Panc1 (cell line): ENCODE measurements around the gene SHC3. TPM values are rescaled to one million over a fixed set of nuclear protein-coding genes. Genes with fewer than 3 reads are reported as not detected.

Experiments
- ATAC-seq: fragments of 200-7000 bp; cut with Tn5 transposase; 2 replicates; pipeline ENCODE4 v1.9.1; 2020; ENCODE audit warnings: mild to moderate bottlenecking, moderate library complexity
- BruUV-seq: library from RNA; stranded (reverse); fragments of 400-500 nt; replicated peaks from 2 replicates; lab custom pipeline; 2021; lab: Mats Ljungman, UMichigan
- CTCF ChIA-PET: fragments of 300-600 bp; sonication (Branson Sonifier 250); formaldehyde crosslinking; loops from one replicate; lab custom pipeline; 2022; ENCODE audit warnings: antibody characterized with exemption; lab: Charles Lee
- POLR2A ChIA-PET: fragments of 300-600 bp; sonication (Branson Sonifier 250); formaldehyde crosslinking; loops from one replicate; lab custom pipeline; 2022; ENCODE audit warnings: antibody characterized with exemption; lab: Charles Lee
- DNase-seq: peaks from one replicate; pipeline ENCODE4 v3.0.0-alpha.2; 2010; ENCODE audit warnings: low read depth, low spot score
- H3K27ac ChIP-seq: 2 replicates; pipeline ENCODE4 v1.5.1; 2011; ENCODE audit warnings: mild to moderate bottlenecking, low read length, inconsistent platforms
- H3K27me3 ChIP-seq: fragments of 200-500 bp; sonication (Bioruptor generic); 2 replicates; pipeline ENCODE4 v1.6.0; 2014; ENCODE audit warnings: low read length, inconsistent platforms; ENCODE audit not compliant: control insufficient read depth, insufficient read depth
- H3K36me3 ChIP-seq: fragments of 200-500 bp; sonication (Bioruptor generic); 2 replicates; pipeline ENCODE4 v1.5.1; 2014; ENCODE audit warnings: inconsistent platforms, mild to moderate bottlenecking, low read length, moderate library complexity; ENCODE audit not compliant: control insufficient read depth, insufficient read depth
- H3K4me1 ChIP-seq: 2 replicates; pipeline ENCODE4 v1.5.1; 2011; ENCODE audit warnings: inconsistent platforms, mild to moderate bottlenecking, low read length, moderate library complexity; ENCODE audit not compliant: control insufficient read depth, insufficient read depth
- H3K4me3 ChIP-seq, 2 experiments: 2 replicates each; pipeline ENCODE4 v1.5.1; 2011 to 2012; ENCODE audit warnings: low read depth in 2 of 2, low read length in 2 of 2, mild to moderate bottlenecking in 2 of 2, inconsistent platforms in 1 of 2, moderate library complexity in 1 of 2
- H3K9me3 ChIP-seq: fragments of 200-500 bp; sonication (Bioruptor generic); 2 replicates; pipeline ENCODE4 v1.5.1; 2014; ENCODE audit warnings: low read depth, mild to moderate bottlenecking, inconsistent platforms, low read length, moderate library complexity; ENCODE audit not compliant: control insufficient read depth, insufficient read depth
- CTCF ChIP-seq: fragments of 450-650 bp; IDR thresholded peaks from 2 replicates; pipeline ENCODE4 v1.5.1; 2017; ENCODE audit warnings: mild to moderate bottlenecking
- POLR2AphosphoS5 ChIP-seq: IDR thresholded peaks from 2 replicates; pipeline ENCODE4 v1.6.1; 2012; ENCODE audit warnings: mild to moderate bottlenecking, low read depth, low read length, moderate library complexity
- REST ChIP-seq, 2 experiments: IDR thresholded peaks; 2 replicates each; pipeline ENCODE4 v1.6.1; 2011 to 2012; ENCODE audit warnings: low read depth in 2 of 2, control low read depth in 1 of 2, low read length in 1 of 2, mild to moderate bottlenecking in 1 of 2, moderate library complexity in 1 of 2; ENCODE audit not compliant: insufficient read depth in 1 of 2
- SIN3A ChIP-seq: IDR thresholded peaks from 2 replicates; pipeline ENCODE4 v1.6.1; 2012; ENCODE audit warnings: low read depth, mild to moderate bottlenecking, low read length, moderate library complexity, borderline replicate concordance; ENCODE audit not compliant: insufficient read depth
- TCF7L2 ChIP-seq: IDR thresholded peaks from 2 replicates; pipeline ENCODE4 v1.6.1; 2011; ENCODE audit warnings: mild to moderate bottlenecking, low read depth, low read length, inconsistent platforms
- in situ Hi-C: cut with HindIII; loops from 2 replicates; pipeline ENCODE4 v1.10.0; 2016; ENCODE audit warnings: low sequenced_read_pairs, low pct_unique_long_range_greater_than_20kb
- intact Hi-C: fragments of 100-400 bp; cut with micrococcal nuclease; formaldehyde crosslinking; loops from one replicate; pipeline ENCODE4 v1.10.0; 2022; ENCODE audit not compliant: unreplicated experiment
- total RNA-seq: library from RNA; stranded (reverse); gene quantifications from one replicate; pipeline ENCODE4 v1.2.1, GENCODE V29; 2021; ENCODE audit not compliant: unreplicated experiment

Gene SHC3
- total RNA-seq, 1 experiment from 2014 or later, result 1.7 TPM

GRCh38 chr9:89053301-89053700 lies 125.3 kb downstream of the SHC3 start:
- no peak overlapping the region for H3K4me3 ChIP-seq
- ATAC-seq (no peak), DNase-seq (no peak)
- BruUV-seq, result no TSS peak
- in situ Hi-C loops, result no loop called here
- ChIA-PET CTCF (no interaction called here), POLR2A (no interaction called here)
- H3K27ac ChIP-seq, result no peak overlapping the region
- no peaks in the 10 kb centered on the region for H3K36me3 ChIP-seq
- no peaks in the 10 kb centered on the region for H3K27me3 ChIP-seq
- intact Hi-C loops, result no loop called here
- TF ChIP-seq CTCF, result no peak
- no peak for TF ChIP-seq REST (IDR thresholded peaks at IDR 0.05; ENCODE audit: insufficient read depth in 1 of 2, low read depth in 2 of 2, low read length in 1 of 2)
- no peak for TF ChIP-seq TCF7L2
- no peak for TF ChIP-seq POLR2AphosphoS5
- no peak for TF ChIP-seq SIN3A
- H3K4me1 ChIP-seq, result no peaks in the 10 kb centered on the region
- H3K9me3 ChIP-seq, result no peaks in the 10 kb centered on the region

GRCh38 chr9:89052470-89053097 lies 126.0 kb downstream of the SHC3 start:
- no peak for ATAC-seq
- no TSS peak for BruUV-seq
- no peak overlapping the region for H3K4me3 ChIP-seq
- no peak for TF ChIP-seq CTCF
- TF ChIP-seq SIN3A, result no peak
- TF ChIP-seq REST (IDR thresholded peaks at IDR 0.05; ENCODE audit: insufficient read depth in 1 of 2, low read depth in 2 of 2, low read length in 1 of 2), result no peak
- no peak for TF ChIP-seq TCF7L2
- no peak for TF ChIP-seq POLR2AphosphoS5
- H3K27me3 ChIP-seq, result no peaks in the 10 kb centered on the region
- in situ Hi-C loops, result no loop called here
- intact Hi-C loops, result no loop called here
- DNase-seq, result no peak
- H3K4me1 ChIP-seq, result no peaks in the 10 kb centered on the region
- POLR2A ChIA-PET, result no interaction called here
- no peaks in the 10 kb centered on the region for H3K36me3 ChIP-seq
- no peak overlapping the region for H3K27ac ChIP-seq
- CTCF ChIA-PET, result no interaction called here
- no peaks in the 10 kb centered on the region for H3K9me3 ChIP-seq
